H1 (cell line): ENCODE data around the gene MAVS. TPM values are rescaled to one million over a fixed set of nuclear protein-coding genes. Genes with fewer than 3 reads are reported as not detected.
"Not testable (repeated sequence)": the region's sequence is repeated elsewhere in the genome, so short reads cannot be mapped to it uniquely, and the experiment has no call there.

Source experiments
- CTCF ChIA-PET: fragments of 300-600 bp; sonication (Branson Sonifier 250); formaldehyde crosslinking; loops from one replicate; lab custom pipeline; 2021; ENCODE audit not compliant: partially characterized antibody; lab: Charles Lee
- POLR2A ChIA-PET: fragments of 300-600 bp; sonication (Branson Sonifier 250); formaldehyde crosslinking; loops from one replicate; lab custom pipeline; 2021; ENCODE audit warnings: inconsistent platforms; ENCODE audit not compliant: partially characterized antibody; lab: Charles Lee
- DNase-seq, 2 experiments: peaks; one replicate each; pipeline versions ENCODE4 v3.0.0 to v3.0.0-alpha.2; 2010 to 2022; ENCODE audit warnings: low spot score in 2 of 2, low read depth in 1 of 2, mixed read lengths in 1 of 2
- FAIRE-seq: peaks from 2 replicates; lab custom pipeline; 2011; peaks lifted over from hg19 to GRCh38; lab: Jason Lieb, UNC
- H2AFZ ChIP-seq: 2 replicates; pipeline ENCODE4 v1.8.1; 2012; ENCODE audit warnings: low read length, inconsistent platforms
- H2AK5ac ChIP-seq: 2 replicates; pipeline ENCODE4 v1.6.1; 2013; ENCODE audit warnings: low read depth, low read length
- H2BK120ac ChIP-seq: replicated peaks from 2 replicates; pipeline ENCODE3; 2013; ENCODE audit warnings: low read depth, low read length, inconsistent platforms
- H2BK12ac ChIP-seq: 2 replicates; pipeline ENCODE4 v1.6.1; 2013; ENCODE audit warnings: low read depth, low read length
- H2BK15ac ChIP-seq: 2 replicates; pipeline ENCODE4 v1.6.1; 2013; ENCODE audit warnings: low read length
- H2BK20ac ChIP-seq: 2 replicates; pipeline ENCODE4 v1.6.1; 2013; ENCODE audit warnings: low read length
- H2BK5ac ChIP-seq: 2 replicates; pipeline ENCODE4 v1.6.1; 2013; ENCODE audit warnings: low read depth, low read length
- H3K14ac ChIP-seq: 2 replicates; pipeline ENCODE4 v1.6.1; 2013; ENCODE audit warnings: inconsistent platforms; ENCODE audit not compliant: insufficient read length
- H3K18ac ChIP-seq: 2 replicates; pipeline ENCODE4 v1.6.1; 2013; ENCODE audit warnings: low read length; ENCODE audit errors: extremely low read depth
- H3K23ac ChIP-seq: 2 replicates; pipeline ENCODE4 v1.6.1; 2013; ENCODE audit warnings: inconsistent platforms; ENCODE audit not compliant: insufficient read length
- H3K23me2 ChIP-seq: 2 replicates; pipeline ENCODE4 v1.6.1; 2013; ENCODE audit warnings: low read depth, low read length
- H3K27ac ChIP-seq: 2 replicates; pipeline ENCODE4 v1.6.1; 2011; ENCODE audit warnings: low read depth, low read length, inconsistent platforms
- H3K27me3 ChIP-seq, 4 experiments: replicated peaks in 1 of 4; 1 replicate in 1 of 4; 2 replicates in 3 of 4; pipeline versions ENCODE4 v1.6.1 to v1.8.1; 2011 to 2013; ENCODE audit warnings: low read length in 3 of 4, mild to moderate bottlenecking in 3 of 4, inconsistent platforms in 2 of 4, mixed read lengths in 2 of 4, moderate library complexity in 1 of 4; ENCODE audit not compliant: control insufficient read depth in 3 of 4, insufficient read depth in 3 of 4; ENCODE audit errors: extremely low read depth in 1 of 4
- H3K36me3 ChIP-seq, 4 experiments: 2 replicates each; pipeline versions ENCODE4 v1.6.1 to v1.8.1; 2011 to 2013; ENCODE audit warnings: mild to moderate bottlenecking in 4 of 4, low read length in 3 of 4, moderate library complexity in 2 of 4, control low read depth in 1 of 4, inconsistent platforms in 1 of 4; ENCODE audit not compliant: insufficient read depth in 4 of 4, control insufficient read depth in 2 of 4
- H3K4ac ChIP-seq: replicated peaks from 2 replicates; pipeline ENCODE3; 2013; ENCODE audit warnings: low read length, low read depth, mixed read lengths, inconsistent platforms; ENCODE audit not compliant: insufficient read length
- H3K4me1 ChIP-seq, 4 experiments: replicated peaks in 1 of 4; 1 replicate in 1 of 4; 2 replicates in 3 of 4; pipeline versions ENCODE4 v1.6.1 to v1.8.1; 2011 to 2013; ENCODE audit warnings: low read length in 3 of 4, inconsistent platforms in 2 of 4, mixed read lengths in 1 of 4; ENCODE audit not compliant: insufficient read depth in 4 of 4, control insufficient read depth in 3 of 4
- H3K4me2 ChIP-seq, 2 experiments: 2 replicates each; pipeline versions ENCODE4 v1.6.1 to v1.8.1; 2011 to 2013; ENCODE audit warnings: low read depth in 2 of 2, low read length in 2 of 2, control low read depth in 1 of 2, inconsistent platforms in 1 of 2, mild to moderate bottlenecking in 1 of 2; ENCODE audit not compliant: insufficient read depth in 1 of 2
- H3K4me3 ChIP-seq, 4 experiments: fragments of 200-600, 300-600 bp in 1 of 4; sonication (generic), shearing (Covaris generic), sonication (Bioruptor Twin) in 1 of 4; 2 replicates each; pipeline versions ENCODE4 v1.5.1 to v1.8.1; 2011 to 2016; ENCODE audit warnings: low read length in 4 of 4, low read depth in 3 of 4, control low read depth in 2 of 4, inconsistent platforms in 2 of 4, mild to moderate bottlenecking in 2 of 4, mixed read lengths in 1 of 4, moderate library complexity in 1 of 4; ENCODE audit not compliant: insufficient read depth in 2 of 4; ENCODE audit errors: extremely low read depth in 1 of 4
- H3K56ac ChIP-seq: replicated peaks from 2 replicates; pipeline ENCODE3; 2013; ENCODE audit warnings: low read depth, mild to moderate bottlenecking, mixed read lengths, low read length, inconsistent platforms; ENCODE audit not compliant: insufficient read length
- H3K79me1 ChIP-seq: 2 replicates; pipeline ENCODE4 v1.6.1; 2013; ENCODE audit warnings: low read depth, low read length, control low read depth
- H3K79me2 ChIP-seq, 2 experiments: 2 replicates each; pipeline versions ENCODE4 v1.6.1 to v1.8.1; 2012 to 2013; ENCODE audit warnings: low read length in 2 of 2, mild to moderate bottlenecking in 2 of 2, inconsistent platforms in 1 of 2; ENCODE audit not compliant: insufficient read depth in 2 of 2, control insufficient read depth in 1 of 2
- H3K9ac ChIP-seq, 4 experiments: replicated peaks in 1 of 4; 1 replicate in 1 of 4; 2 replicates in 3 of 4; pipeline versions ENCODE4 v1.6.1 to v1.8.1; 2011 to 2013; ENCODE audit warnings: low read depth in 3 of 4, low read length in 3 of 4, control low read depth in 2 of 4, mild to moderate bottlenecking in 2 of 4, moderate library complexity in 2 of 4, inconsistent platforms in 1 of 4; ENCODE audit errors: extremely low read depth in 1 of 4
- H3K9me3 ChIP-seq, 2 experiments: 2 replicates each; pipeline versions ENCODE4 v1.6.1 to v1.8.1; 2012 to 2013; ENCODE audit warnings: mild to moderate bottlenecking in 2 of 2, moderate library complexity in 2 of 2, control low read depth in 1 of 2, inconsistent platforms in 1 of 2, low read depth in 1 of 2, low read length in 1 of 2, mixed read lengths in 1 of 2; ENCODE audit not compliant: insufficient read depth in 2 of 2
- H4K20me1 ChIP-seq, 2 experiments: replicated peaks in 1 of 2; 2 replicates each; pipeline versions ENCODE3 to v1.8.1; 2011 to 2013; ENCODE audit warnings: inconsistent platforms in 2 of 2, low read length in 2 of 2, mild to moderate bottlenecking in 1 of 2; ENCODE audit not compliant: insufficient read depth in 2 of 2, control insufficient read depth in 1 of 2
- H4K5ac ChIP-seq: 2 replicates; pipeline ENCODE4 v1.6.1; 2013; ENCODE audit warnings: low read length, low read depth, mixed read lengths, inconsistent platforms; ENCODE audit not compliant: insufficient read length
- H4K8ac ChIP-seq: 2 replicates; pipeline ENCODE4 v1.8.0; 2013; ENCODE audit warnings: mild to moderate bottlenecking, moderate library complexity, low read length, inconsistent platforms; ENCODE audit not compliant: insufficient read depth; ENCODE audit errors: extremely low read depth
- H4K91ac ChIP-seq: replicated peaks from 2 replicates; pipeline ENCODE3; 2013; ENCODE audit warnings: low read length, mixed read lengths, inconsistent platforms; ENCODE audit not compliant: insufficient read length
- WGBS, 2 experiments: shearing (Covaris generic) in 1 of 2; methylation state at CpG; one replicate each; pipeline versions ENCODE4 v1.1.6 to v1.1.7; 2013 to 2015; ENCODE audit warnings: low lambda C conversion rate in 2 of 2, mixed read lengths in 2 of 2, inconsistent platforms in 1 of 2, low coverage in 1 of 2, missing lambda C conversion rate in 1 of 2; ENCODE audit not compliant: insufficient replicate concordance in 2 of 2, insufficient coverage in 1 of 2, insufficient read length in 1 of 2; ENCODE audit errors: extremely low coverage in 1 of 2, missing lambda C conversion rate in 1 of 2; 5-methylcytosine and 5-hydroxymethylcytosine counted together
- polyA plus RNA-seq, 7 experiments: library from polyadenylated mRNA; depleted of rRNA in 3 of 7; stranded (reverse) in 5 of 7; unstranded in 2 of 7; fragments of >200 nt in 5 of 7; fragments of 200-250 nt in 2 of 7; gene quantifications; 1 replicate in 5 of 7; 2 replicates in 1 of 7; 4 replicates in 1 of 7; pipeline versions ENCODE4 v1.2.1 to v1.2.3, GENCODE V29; 2011 to 2013; ENCODE audit warnings: missing spikeins in 2 of 7, mixed read lengths in 2 of 7
- total RNA-seq: library from RNA; stranded (reverse); fragmentation: NEBNext Ultra II Directional; extraction: Animal tissue kit (Norgen Biotek cat#: 25700); gene quantifications from 2 replicates; pipeline ENCODE4 v1.2.1, GENCODE V29; 2021

Gene MAVS
- total and polyA plus RNA-seq, 2 of the 8 experiments (the other 6 are each of a cell fraction or from before 2014, with no cell fraction given): 9.9 to 24.3 TPM

DNA sequence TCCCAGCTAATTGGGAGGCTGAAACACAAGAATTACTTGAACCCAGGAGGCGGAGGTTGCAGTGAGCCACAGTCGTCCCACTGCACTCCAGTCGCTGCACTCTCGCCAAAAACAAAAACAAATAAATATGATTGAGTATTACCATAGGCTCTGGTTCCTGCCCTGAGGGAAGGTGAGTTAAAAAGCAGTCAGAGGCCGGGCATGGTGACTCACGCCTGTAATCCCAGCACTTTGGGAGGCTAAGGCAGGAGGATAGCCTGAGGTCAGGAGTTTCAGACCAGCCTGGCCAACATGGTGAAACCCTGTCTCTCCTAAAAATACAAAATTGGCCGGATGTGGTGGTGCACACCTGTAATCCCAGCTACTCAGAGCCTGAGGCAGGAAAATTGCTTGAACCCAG lies 6.4 kb upstream of the MAVS start:
- not testable (repeated sequence) for H3K4me3 ChIP-seq

More for the DNA sequence above, 6.4 kb upstream of the MAVS start:
- WGBS, 2 experiments: 97% methylated on average over 7 of the region's 7 CpGs; no CpG with 5 or more reads in 1 of the 2 experiments
- H3K56ac ChIP-seq, H3K4ac ChIP-seq, H3K27me3 ChIP-seq, H3K4me2 ChIP-seq, H2BK20ac ChIP-seq, H4K5ac ChIP-seq, H3K4me1 ChIP-seq, POLR2A ChIA-PET, H2BK5ac ChIP-seq, H2AFZ ChIP-seq, H3K14ac ChIP-seq, H4K20me1 ChIP-seq, H3K23ac ChIP-seq, H3K36me3 ChIP-seq, H2BK15ac ChIP-seq, H4K8ac ChIP-seq, H2BK12ac ChIP-seq, DNase-seq, H3K79me1 ChIP-seq, H2BK120ac ChIP-seq, H3K79me2 ChIP-seq, H3K18ac ChIP-seq, FAIRE-seq, H4K91ac ChIP-seq, H3K9me3 ChIP-seq, H3K9ac ChIP-seq, H3K23me2 ChIP-seq, H3K27ac ChIP-seq, H2AK5ac ChIP-seq: not testable (repeated sequence)
- CTCF ChIA-PET: interaction anchor here (0.7 to 1.2 kb wide), 2 partner anchors 15 to 58 kb away, joined by 3 to 5 read pairs; no protein-coding TSS in a partner anchor
